WTC11 (cell line): ENCODE results near the gene IVD. TPM values are rescaled to one million over a fixed set of nuclear protein-coding genes. Genes with fewer than 3 reads are reported as not detected.

Source experiments
- ATAC-seq: fragments of 200-7000 bp; cut with Tn5 transposase; 2 replicates; pipeline ENCODE4 v1.10.0; 2021; ENCODE audit warnings: mild to moderate bottlenecking, moderate library complexity
- CTCF ChIA-PET: fragments of 300-600 bp; sonication (Branson Sonifier 250); formaldehyde crosslinking; loops from one replicate; lab custom pipeline; 2021; ENCODE audit warnings: antibody characterized with exemption; lab: Charles Lee
- POLR2A ChIA-PET: fragments of 350-600 bp; sonication (Branson Sonifier 250); formaldehyde crosslinking; loops from one replicate; lab custom pipeline; 2021; ENCODE audit warnings: antibody characterized with exemption; lab: Charles Lee
- DNase-seq: peaks from one replicate; pipeline ENCODE4 v3.0.0; 2021; ENCODE audit warnings: low spot score
- H3K27ac Mint-ChIP-seq: 2 replicates; pipeline ENCODE4 v1.8.0; 2021; ENCODE audit warnings: mixed read lengths
- H3K27me3 Mint-ChIP-seq: 2 replicates; pipeline ENCODE4 v1.8.0; 2021; ENCODE audit warnings: low read depth, mild to moderate bottlenecking, moderate library complexity, mixed read lengths
- H3K36me3 Mint-ChIP-seq: 2 replicates; pipeline ENCODE4 v1.8.0; 2021; ENCODE audit warnings: mixed read lengths
- H3K4me1 Mint-ChIP-seq: 2 replicates; pipeline ENCODE4 v1.8.0; 2022; ENCODE audit warnings: mixed read lengths
- H3K4me3 Mint-ChIP-seq: 2 replicates; pipeline ENCODE4 v1.8.0; 2021; ENCODE audit warnings: mild to moderate bottlenecking, moderate library complexity, mixed read lengths
- H3K9me3 Mint-ChIP-seq: 2 replicates; pipeline ENCODE4 v1.8.0; 2021; ENCODE audit warnings: mixed read lengths
- CREB1 ChIP-seq: sonication (generic); formaldehyde crosslinking; IDR thresholded peaks from 2 replicates; pipeline ENCODE4 v1.8.0; 2023; ENCODE audit warnings: mild to moderate bottlenecking, missing genetic modification reagents
- FOXK1 ChIP-seq: sonication (generic); formaldehyde crosslinking; IDR thresholded peaks from 2 replicates; pipeline ENCODE4 v1.8.0; 2022; ENCODE audit warnings: mild to moderate bottlenecking, moderate library complexity, missing genetic modification reagents
- GABPB1 ChIP-seq: sonication (generic); formaldehyde crosslinking; IDR thresholded peaks from 2 replicates; pipeline ENCODE4 v1.8.1; 2023; ENCODE audit warnings: mild to moderate bottlenecking, missing genetic modification reagents
- IRF2 ChIP-seq: sonication (generic); formaldehyde crosslinking; IDR thresholded peaks from 2 replicates; pipeline ENCODE4 v1.8.0; 2022; ENCODE audit warnings: low read depth, missing genetic modification reagents, borderline replicate concordance
- JAZF1 ChIP-seq: fragments of 250-450 bp; sonication (Bioruptor Pico); IDR thresholded peaks from 2 replicates; pipeline ENCODE4 v1.9.0; 2021; ENCODE audit warnings: moderate library complexity, mild to moderate bottlenecking, inconsistent platforms
- KAT7 ChIP-seq: sonication (generic); formaldehyde crosslinking; IDR thresholded peaks from 2 replicates; pipeline ENCODE4 v1.8.1; 2023; ENCODE audit warnings: missing genetic modification reagents, mild to moderate bottlenecking, borderline replicate concordance
- MXD4 ChIP-seq: fragments of 250-450 bp; sonication (Bioruptor Pico); IDR thresholded peaks from 2 replicates; pipeline ENCODE4 v1.8.0; 2021; ENCODE audit warnings: mild to moderate bottlenecking, moderate library complexity, borderline replicate concordance
- MYBL2 ChIP-seq: sonication (generic); formaldehyde crosslinking; IDR thresholded peaks from 2 replicates; pipeline ENCODE4 v1.8.1; 2023; ENCODE audit warnings: mild to moderate bottlenecking, moderate library complexity, missing genetic modification reagents
- NFYB ChIP-seq: sonication (generic); formaldehyde crosslinking; conservative IDR thresholded peaks from 2 replicates; pipeline ENCODE4 v1.8.0; 2022; ENCODE audit warnings: low read depth, missing genetic modification reagents
- NR1H2 ChIP-seq: sonication (generic); formaldehyde crosslinking; IDR thresholded peaks from 2 replicates; pipeline ENCODE4 v1.9.0; 2021; ENCODE audit warnings: mild to moderate bottlenecking, moderate library complexity, missing genetic modification reagents
- NR2C2 ChIP-seq: sonication (generic); formaldehyde crosslinking; IDR thresholded peaks from 2 replicates; pipeline ENCODE4 v1.8.0; 2022; ENCODE audit warnings: mild to moderate bottlenecking, missing genetic modification reagents
- OVOL2 ChIP-seq: fragments of 250-450 bp; sonication (Bioruptor Pico); IDR thresholded peaks from 2 replicates; pipeline ENCODE4 v1.9.0; 2021; ENCODE audit warnings: mild to moderate bottlenecking, borderline replicate concordance
- TEAD4 ChIP-seq: sonication (generic); formaldehyde crosslinking; IDR thresholded peaks from 2 replicates; pipeline ENCODE4 v1.8.0; 2022; ENCODE audit warnings: mild to moderate bottlenecking, missing genetic modification reagents
- ZBTB21 ChIP-seq: sonication (generic); formaldehyde crosslinking; IDR thresholded peaks from 2 replicates; pipeline ENCODE4 v1.8.1; 2023; ENCODE audit warnings: mild to moderate bottlenecking, missing genetic modification reagents, borderline replicate concordance
- ZNF138 ChIP-seq: sonication (generic); formaldehyde crosslinking; conservative IDR thresholded peaks from 2 replicates; pipeline ENCODE4 v1.8.1; 2022; ENCODE audit warnings: mild to moderate bottlenecking, moderate library complexity, missing genetic modification reagents
- total RNA-seq: library from RNA; stranded (reverse); gene quantifications from 3 replicates; pipeline ENCODE4 v1.2.3, GENCODE V29; 2021
- TF ChIP-seq, protein P1 (sequence below): fragments of 250-450 bp; sonication (Bioruptor Pico); IDR thresholded peaks from 2 replicates; pipeline ENCODE4 v1.9.0; 2021; ENCODE audit warnings: mild to moderate bottlenecking
- TF ChIP-seq, protein P2 (sequence below): fragments of 250-450 bp; sonication (Bioruptor Pico); conservative IDR thresholded peaks from 2 replicates; pipeline ENCODE4 v1.9.0; 2021; ENCODE audit warnings: mild to moderate bottlenecking
- TF ChIP-seq, protein P3 (sequence below): fragments of 250-450 bp; sonication (Bioruptor Pico); IDR thresholded peaks from 2 replicates; pipeline ENCODE4 v1.8.0; 2021; ENCODE audit warnings: mild to moderate bottlenecking

The IVD gene
- total RNA-seq, 1 experiment from 2014 or later = 96.1 TPM

DNA sequence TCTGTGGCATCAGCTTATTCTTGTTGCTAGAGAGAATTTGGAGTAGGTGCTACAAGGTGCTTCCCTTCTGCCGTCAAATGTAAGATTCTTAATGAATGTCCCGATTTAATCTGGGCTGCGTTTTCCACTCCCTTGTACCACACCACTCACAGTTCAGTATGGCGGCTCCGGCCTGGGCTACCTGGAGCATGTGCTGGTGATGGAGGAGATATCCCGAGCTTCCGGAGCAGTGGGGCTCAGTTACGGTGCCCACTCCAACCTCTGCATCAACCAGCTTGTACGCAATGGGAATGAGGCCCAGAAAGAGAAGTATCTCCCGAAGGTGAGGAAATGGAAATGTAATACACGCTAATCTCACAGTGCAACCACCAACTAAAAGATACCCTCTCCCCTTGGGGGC, 4.9 kb downstream of the IVD start (continued):
- TF ChIP-seq NFYB (CRISPR knock-in tag) = no peak

DNA sequence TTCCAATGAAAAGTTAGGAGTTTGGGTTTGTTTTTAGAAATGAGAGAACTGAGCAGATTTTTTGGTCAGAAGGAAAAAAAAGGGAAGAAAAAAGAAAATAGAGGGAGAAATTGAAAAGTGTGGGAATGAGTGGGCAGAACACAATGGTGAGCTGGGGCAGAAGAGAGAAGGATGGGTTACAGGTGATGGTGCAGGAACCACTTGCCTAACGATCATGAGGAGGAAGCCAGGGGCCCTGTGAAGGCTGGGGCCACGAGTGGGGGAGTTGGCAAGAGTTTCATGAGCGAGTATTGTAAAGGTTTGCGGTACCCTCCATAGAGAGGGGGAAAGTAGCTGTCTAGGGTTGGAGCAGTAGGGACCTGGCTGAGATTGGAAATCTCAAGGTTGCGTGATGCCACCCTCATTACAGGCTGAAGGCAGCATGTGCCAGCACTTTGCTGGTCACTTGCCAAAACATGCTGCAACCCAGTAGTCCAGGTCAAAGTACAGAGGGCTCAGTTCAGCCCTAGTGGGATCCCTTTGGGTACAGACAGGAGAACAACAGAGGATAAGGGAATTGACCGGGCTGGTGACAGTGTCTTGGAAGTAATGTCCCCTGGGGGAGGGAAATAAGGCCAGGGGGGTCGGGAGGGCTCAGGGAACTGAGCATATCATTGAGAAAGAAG, 6.6 kb downstream of the IVD start:
- no peak overlapping the region for H3K27ac Mint-ChIP-seq
- H3K9me3 Mint-ChIP-seq = no peaks in the 10 kb centered on the region
- CTCF ChIA-PET = interaction anchor here (0.8 kb wide), 1 partner anchor 121 kb away, joined by 3 read pairs; no protein-coding TSS in a partner anchor
- no peak for DNase-seq
- no peaks in the 10 kb centered on the region for H3K27me3 Mint-ChIP-seq
- H3K4me1 Mint-ChIP-seq = peaks cover 4% of the 10 kb centered on the region
- no peak overlapping the region for H3K4me3 Mint-ChIP-seq
- TF ChIP-seq GABPB1 (CRISPR knock-in tag) (peak; percentile 77), OVOL2 (CRISPR knock-in tag) (no peak)
- POLR2A ChIA-PET = no interaction called here
- peaks cover 72% of the 10 kb centered on the region for H3K36me3 Mint-ChIP-seq
- no peak for ATAC-seq

DNA sequence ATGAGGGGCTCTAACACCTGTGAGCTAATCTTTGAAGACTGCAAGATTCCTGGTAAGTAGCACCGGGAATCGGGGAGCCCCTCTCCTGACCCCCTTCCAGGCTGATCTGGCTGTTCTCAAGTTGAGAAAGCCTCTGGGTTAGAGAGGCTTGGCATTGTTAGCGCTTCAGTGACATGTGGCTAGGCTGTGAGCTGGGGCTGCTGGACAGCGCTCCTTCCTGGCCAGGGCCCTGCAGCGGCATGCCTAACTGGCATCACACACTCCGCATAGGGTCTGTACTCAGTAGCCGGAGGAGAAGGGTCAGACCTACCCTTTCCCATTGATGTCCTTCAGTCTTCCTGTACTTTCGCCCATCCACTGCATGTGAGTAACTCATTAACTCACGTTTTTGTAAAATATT, 7.4 kb downstream of the IVD start:
- no peak overlapping the region for H3K27ac Mint-ChIP-seq
- peaks cover 71% of the 10 kb centered on the region for H3K36me3 Mint-ChIP-seq
- DNase-seq (no peak), ATAC-seq (0 out of 2 replicates have a peak, but pooled peaks have one; percentile 30)
- H3K4me1 Mint-ChIP-seq = no peaks in the 10 kb centered on the region
- no peaks in the 10 kb centered on the region for H3K9me3 Mint-ChIP-seq
- H3K4me3 Mint-ChIP-seq = no peak overlapping the region
- no peaks in the 10 kb centered on the region for H3K27me3 Mint-ChIP-seq
- CTCF ChIA-PET = interaction anchor here (0.8 kb wide), 1 partner anchor 122 kb away, joined by 3 read pairs; no protein-coding TSS in a partner anchor
- POLR2A ChIA-PET = no interaction called here
- TF ChIP-seq KAT7 (CRISPR knock-in tag) (no peak), TEAD4 (CRISPR knock-in tag) (no peak), NR2C2 (no peak), MXD4 (CRISPR knock-in tag) (no peak), NR1H2 (CRISPR knock-in tag) (no peak), JAZF1 (CRISPR knock-in tag) (no peak), MYBL2 (CRISPR knock-in tag) (no peak), IRF2 (CRISPR knock-in tag) (no peak), NFYB (CRISPR knock-in tag) (no peak)
- TF ChIP-seq, protein P1, sequence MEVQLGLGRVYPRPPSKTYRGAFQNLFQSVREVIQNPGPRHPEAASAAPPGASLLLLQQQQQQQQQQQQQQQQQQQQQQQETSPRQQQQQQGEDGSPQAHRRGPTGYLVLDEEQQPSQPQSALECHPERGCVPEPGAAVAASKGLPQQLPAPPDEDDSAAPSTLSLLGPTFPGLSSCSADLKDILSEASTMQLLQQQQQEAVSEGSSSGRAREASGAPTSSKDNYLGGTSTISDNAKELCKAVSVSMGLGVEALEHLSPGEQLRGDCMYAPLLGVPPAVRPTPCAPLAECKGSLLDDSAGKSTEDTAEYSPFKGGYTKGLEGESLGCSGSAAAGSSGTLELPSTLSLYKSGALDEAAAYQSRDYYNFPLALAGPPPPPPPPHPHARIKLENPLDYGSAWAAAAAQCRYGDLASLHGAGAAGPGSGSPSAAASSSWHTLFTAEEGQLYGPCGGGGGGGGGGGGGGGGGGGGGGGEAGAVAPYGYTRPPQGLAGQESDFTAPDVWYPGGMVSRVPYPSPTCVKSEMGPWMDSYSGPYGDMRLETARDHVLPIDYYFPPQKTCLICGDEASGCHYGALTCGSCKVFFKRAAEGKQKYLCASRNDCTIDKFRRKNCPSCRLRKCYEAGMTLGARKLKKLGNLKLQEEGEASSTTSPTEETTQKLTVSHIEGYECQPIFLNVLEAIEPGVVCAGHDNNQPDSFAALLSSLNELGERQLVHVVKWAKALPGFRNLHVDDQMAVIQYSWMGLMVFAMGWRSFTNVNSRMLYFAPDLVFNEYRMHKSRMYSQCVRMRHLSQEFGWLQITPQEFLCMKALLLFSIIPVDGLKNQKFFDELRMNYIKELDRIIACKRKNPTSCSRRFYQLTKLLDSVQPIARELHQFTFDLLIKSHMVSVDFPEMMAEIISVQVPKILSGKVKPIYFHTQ = no peak
- TF ChIP-seq, protein P2, sequence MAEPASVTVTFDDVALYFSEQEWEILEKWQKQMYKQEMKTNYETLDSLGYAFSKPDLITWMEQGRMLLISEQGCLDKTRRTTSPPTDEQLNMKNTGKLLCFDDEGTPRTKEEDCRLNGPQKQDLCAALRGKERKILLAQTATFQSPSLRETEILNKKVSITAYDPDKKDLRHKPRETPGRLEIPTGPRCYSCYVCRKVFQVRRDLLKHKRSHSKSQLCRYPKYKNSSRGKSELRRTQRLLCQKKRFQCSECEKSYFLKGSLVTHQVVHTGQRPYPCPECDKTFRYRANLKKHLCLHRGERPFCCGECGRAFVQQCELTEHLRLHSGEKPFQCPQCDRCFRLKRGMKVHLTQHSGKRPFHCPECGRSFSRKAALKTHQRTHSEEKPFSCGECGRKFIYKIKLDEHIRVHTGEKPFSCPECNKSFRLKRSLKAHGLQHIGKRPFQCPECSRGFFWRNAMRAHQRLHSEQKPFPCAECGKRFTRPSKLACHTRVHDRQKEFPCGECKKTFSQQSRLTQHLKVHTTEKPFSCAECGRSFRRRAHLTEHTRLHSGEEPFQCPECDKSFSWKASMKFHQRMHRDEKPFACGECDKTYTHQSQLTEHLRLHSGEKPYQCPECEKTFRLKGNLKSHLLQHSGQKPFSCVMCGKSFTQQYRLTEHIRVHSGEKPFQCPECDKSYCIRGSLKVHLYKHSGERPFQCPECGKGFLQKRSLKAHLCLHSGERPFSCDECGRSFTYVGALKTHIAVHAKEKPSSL = no peak
- TF ChIP-seq, protein P3, sequence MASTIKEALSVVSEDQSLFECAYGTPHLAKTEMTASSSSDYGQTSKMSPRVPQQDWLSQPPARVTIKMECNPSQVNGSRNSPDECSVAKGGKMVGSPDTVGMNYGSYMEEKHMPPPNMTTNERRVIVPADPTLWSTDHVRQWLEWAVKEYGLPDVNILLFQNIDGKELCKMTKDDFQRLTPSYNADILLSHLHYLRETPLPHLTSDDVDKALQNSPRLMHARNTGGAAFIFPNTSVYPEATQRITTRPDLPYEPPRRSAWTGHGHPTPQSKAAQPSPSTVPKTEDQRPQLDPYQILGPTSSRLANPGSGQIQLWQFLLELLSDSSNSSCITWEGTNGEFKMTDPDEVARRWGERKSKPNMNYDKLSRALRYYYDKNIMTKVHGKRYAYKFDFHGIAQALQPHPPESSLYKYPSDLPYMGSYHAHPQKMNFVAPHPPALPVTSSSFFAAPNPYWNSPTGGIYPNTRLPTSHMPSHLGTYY (CRISPR knock-in tag) = no peak
- TF ChIP-seq, all 79 proteins: peak for 0

DNA sequence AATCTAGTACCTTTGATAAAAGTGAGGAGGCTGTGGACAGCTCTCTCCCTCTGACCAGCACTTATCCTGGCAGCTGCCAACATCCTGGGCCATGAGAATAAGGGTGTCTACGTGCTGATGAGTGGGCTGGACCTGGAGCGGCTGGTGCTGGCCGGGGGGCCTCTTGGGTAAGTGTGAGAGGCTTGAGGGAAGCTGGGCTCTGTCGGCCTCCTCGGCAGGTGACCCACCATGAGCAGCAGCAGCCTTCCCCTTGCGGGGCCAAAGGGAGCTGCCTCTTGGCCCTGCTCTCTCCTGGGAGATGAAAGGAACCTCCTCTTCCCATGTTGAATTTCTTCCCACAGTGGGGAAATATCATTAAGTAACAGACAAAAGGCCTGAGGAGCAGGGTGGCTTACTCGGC, 9.2 kb downstream of the IVD start:
- CTCF ChIA-PET = no interaction called here
- POLR2A ChIA-PET = no interaction called here

More for the DNA sequence above, 9.2 kb downstream of the IVD start:
- H3K27me3 Mint-ChIP-seq = no peaks in the 10 kb centered on the region
- H3K9me3 Mint-ChIP-seq = no peaks in the 10 kb centered on the region
- peaks cover 69% of the 10 kb centered on the region for H3K36me3 Mint-ChIP-seq
- H3K27ac Mint-ChIP-seq = no peak overlapping the region
- no peak overlapping the region for H3K4me3 Mint-ChIP-seq
- DNase-seq = no peak
- TF ChIP-seq ZBTB21 (CRISPR knock-in tag) (no peak), FOXK1 (no peak), CREB1 (CRISPR knock-in tag) (no peak), ZNF138 (CRISPR knock-in tag) (no peak), MXD4 (CRISPR knock-in tag) (no peak)
- no peak for ATAC-seq
- no peaks in the 10 kb centered on the region for H3K4me1 Mint-ChIP-seq
